ENCODE data around the gene ARPC5L. TPM values are rescaled to one million over a fixed set of nuclear protein-coding genes. Genes with fewer than 3 reads are reported as not detected.

Gene ARPC5L
- total RNA-seq, 1 experiment from 2014 or later, result 50.0 TPM

- Histone ChIP-seq H4K20me1 (ENCODE audit: insufficient read depth) (no peaks in the 10 kb centered on the region), H3K27me3 (ENCODE audit: insufficient read depth, low read length) (no peaks in the 10 kb centered on the region), H3K9me3 (ENCODE audit: control insufficient read depth in 1 of 2, insufficient read depth in 1 of 2, low read depth in 1 of 2, low read length in 2 of 2) (no peaks in the 10 kb centered on the region), H2AFZ (ENCODE audit: low read depth, low read length, poor library complexity, severe bottlenecking) (no peak overlapping the region), H3K4me3 (replicated peaks in 1 of 2; ENCODE audit: low read depth in 1 of 2, low read length in 2 of 2) (no peak overlapping the region), H3K4me1 (ENCODE audit: control insufficient read depth in 1 of 2, insufficient read depth in 2 of 2, low read length in 2 of 2) (peaks cover 19 to 51% of the 10 kb centered on the region in 2 experiments), H3K9me2 (ENCODE audit: insufficient read depth) (no peaks in the 10 kb centered on the region), H3K9ac (ENCODE audit: low read length) (no peak overlapping the region), H3K36me3 (ENCODE audit: control insufficient read depth in 1 of 2, insufficient read depth in 2 of 2, low read length in 2 of 2) (no peaks in the 10 kb centered on the region), H3K4me2 (ENCODE audit: low read length) (no peak overlapping the region), H3K79me2 (ENCODE audit: insufficient read depth, low read length) (no peaks in the 10 kb centered on the region), H3K27ac (ENCODE audit: low read depth, low read length) (no peak overlapping the region)
- ChIA-PET POLR2A (no interaction called here), CTCF (interaction anchor here (1.4 kb wide), 1 partner anchor 32 kb away, joined by 4 read pairs; the partner anchor contains the start of gene WDR38), RAD21 (ENCODE audit: low non-redundant PET in 1 of 2, low total read pairs in 2 of 2, uncharacterized antibody in 2 of 2, unreplicated experiment in 2 of 2) (no interaction called here)
- DNase-seq (ENCODE audit: low read depth, low spot score) (no peak), ATAC-seq (no peak)
- intact Hi-C loops (cut with micrococcal nuclease), result no loop called here
- no peak for TF ChIP-seq CTCF (IDR thresholded peaks at IDR 0.05 in 2 of 3, conservative IDR thresholded peaks at IDR 0.05 in 1 of 3; ENCODE audit: borderline replicate concordance in 1 of 3, insufficient read depth in 1 of 3, low read depth in 2 of 3, low read length in 2 of 3)
- TF ChIP-seq ZFX (IDR thresholded peaks at IDR 0.05), result no peak
- TF ChIP-seq SP1 (IDR thresholded peaks at IDR 0.05; ENCODE audit: low read depth), result no peak
- no TSS peak for BruUV-seq (replicated peaks)
Observed at GRCh38 chr9:124820698-124821623, 41.0 kb upstream of the ARPC5L start.

All from HCT116 (cell line).